Stimulated activated CD8-positive, alpha-beta memory T cell treated with anti-CD3 and anti-CD28 coated beads, Interleukin-15, amount 100 ng/mL, for 24 hours (primary cell): ENCODE results near the gene ZNF516.

Experiments
- DNase-seq: peaks from one replicate; pipeline ENCODE4 v3.0.0-alpha.2; 2020; ENCODE audit warnings: low read depth

Gene ZNF516

GRCh38 chr18:76364282-76365259 is 130.5 kb downstream of the ZNF516 start:
- DNase-seq = no peak

- no peak for DNase-seq
Observed at GRCh38 chr18:76363436-76364120, 131.5 kb downstream of the ZNF516 start.

DNA sequence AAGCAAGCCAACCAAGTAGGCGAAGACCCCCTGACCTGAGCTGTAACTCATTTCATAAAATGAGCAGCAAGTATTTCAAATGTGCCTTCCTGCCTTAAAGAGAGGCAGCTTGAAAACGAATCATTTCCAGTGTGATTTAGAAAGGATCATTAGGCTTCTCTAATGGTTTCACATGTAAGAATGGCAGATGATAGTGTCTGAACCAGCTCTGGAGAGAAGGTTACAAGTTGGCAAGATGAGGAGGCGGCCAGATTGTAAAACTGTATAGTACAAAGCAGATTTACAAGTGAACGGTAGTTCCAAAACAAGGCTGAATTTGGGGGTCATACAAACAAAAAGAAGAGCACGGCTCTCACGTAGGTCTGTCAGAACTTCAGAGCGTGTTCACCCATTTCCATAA is 132.4 kb downstream of the ZNF516 start:
- DNase-seq = no peak

- DNase-seq = no peak
Observed at GRCh38 chr18:76361219-76361618, 133.8 kb downstream of the ZNF516 start.

- no peak for DNase-seq
Observed at GRCh38 chr18:76359909-76360308, 135.1 kb downstream of the ZNF516 start.

GRCh38 chr18:76358774-76359173 is 136.3 kb downstream of the ZNF516 start:
- no peak for DNase-seq

GRCh38 chr18:76357585-76358260 is 137.3 kb downstream of the ZNF516 start:
- DNase-seq = no peak

DNA sequence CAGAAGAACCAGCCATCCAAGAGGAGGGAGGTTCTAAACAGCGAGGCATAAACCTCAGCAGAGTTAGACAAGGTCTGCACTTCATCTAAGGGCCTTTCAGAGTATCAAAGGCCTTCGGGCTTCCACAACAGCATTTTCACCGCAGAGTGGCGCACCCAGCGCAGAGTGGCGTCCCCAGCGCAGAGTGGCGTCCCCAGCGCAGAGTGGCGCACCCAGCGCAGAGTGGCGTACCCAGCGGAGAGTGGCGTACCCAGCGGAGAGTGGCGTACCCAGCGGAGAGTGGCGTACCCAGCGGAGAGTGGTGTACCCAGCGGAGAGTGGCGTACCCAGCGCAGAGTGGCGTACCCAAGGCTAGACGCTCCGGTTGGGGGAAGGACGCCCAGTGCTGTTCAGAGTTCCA is 137.9 kb downstream of the ZNF516 start:
- no peak for DNase-seq

DNA sequence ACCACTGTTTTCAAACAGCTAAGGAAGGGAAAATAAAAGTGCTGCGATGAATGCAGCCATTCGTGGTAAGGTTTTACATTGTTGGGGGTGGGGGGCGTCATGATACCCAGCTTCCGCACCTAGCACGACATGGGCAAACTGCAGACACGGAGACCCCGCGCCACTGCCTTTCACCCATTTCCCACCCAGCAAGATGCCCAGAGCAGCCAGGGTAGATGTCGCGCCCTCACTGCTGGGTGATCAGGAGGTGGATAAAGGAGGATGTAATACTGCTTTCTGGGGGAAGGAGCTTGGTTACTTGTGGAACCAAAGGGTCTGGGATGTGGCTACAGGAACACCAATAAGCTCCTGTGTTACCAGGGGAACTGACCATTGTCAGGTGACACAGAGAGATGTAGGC is 138.4 kb downstream of the ZNF516 start:
- DNase-seq = no peak

DNA sequence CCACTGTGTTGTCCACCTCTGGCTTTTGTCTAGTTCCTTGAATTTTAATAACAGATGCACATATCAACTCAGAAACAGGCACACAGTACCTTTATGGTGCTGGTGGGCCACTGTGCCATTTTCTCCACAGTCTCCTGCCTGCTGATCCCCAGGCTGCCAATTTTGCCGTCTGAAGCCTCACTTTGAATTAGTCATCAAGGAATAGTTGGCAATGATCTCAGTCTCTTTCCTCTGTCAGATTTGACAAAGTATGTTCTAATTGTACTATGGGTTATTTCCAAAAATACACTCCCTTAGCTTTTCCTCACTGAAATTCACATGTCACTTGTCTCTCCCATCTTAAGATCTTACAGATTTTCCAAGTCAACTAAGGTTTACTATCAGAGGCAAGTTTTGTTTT is 140.7 kb downstream of the ZNF516 start:
- no peak for DNase-seq

- no peak for DNase-seq
Observed at GRCh38 chr18:76353500-76353899, 141.5 kb downstream of the ZNF516 start.

DNA sequence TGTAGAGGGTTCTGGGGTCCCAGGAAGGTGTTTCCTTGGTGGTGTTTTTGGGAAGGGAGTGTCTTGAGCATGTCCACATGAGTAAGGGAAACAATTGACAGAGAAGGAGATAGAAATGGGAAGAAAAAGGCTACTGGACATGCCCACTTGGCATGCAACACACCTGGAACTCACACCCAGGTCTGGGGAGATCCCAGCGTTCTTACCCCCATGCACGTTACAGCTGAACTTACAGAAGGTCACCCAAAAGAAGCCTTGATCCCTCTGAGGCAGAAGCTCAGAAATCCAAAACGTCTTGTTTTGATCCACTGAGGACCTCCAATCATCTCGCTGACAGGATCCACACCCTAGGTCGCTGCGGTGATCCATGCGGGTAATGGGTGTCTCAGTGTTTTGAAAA is 142.0 kb downstream of the ZNF516 start:
- no peak for DNase-seq

DNA sequence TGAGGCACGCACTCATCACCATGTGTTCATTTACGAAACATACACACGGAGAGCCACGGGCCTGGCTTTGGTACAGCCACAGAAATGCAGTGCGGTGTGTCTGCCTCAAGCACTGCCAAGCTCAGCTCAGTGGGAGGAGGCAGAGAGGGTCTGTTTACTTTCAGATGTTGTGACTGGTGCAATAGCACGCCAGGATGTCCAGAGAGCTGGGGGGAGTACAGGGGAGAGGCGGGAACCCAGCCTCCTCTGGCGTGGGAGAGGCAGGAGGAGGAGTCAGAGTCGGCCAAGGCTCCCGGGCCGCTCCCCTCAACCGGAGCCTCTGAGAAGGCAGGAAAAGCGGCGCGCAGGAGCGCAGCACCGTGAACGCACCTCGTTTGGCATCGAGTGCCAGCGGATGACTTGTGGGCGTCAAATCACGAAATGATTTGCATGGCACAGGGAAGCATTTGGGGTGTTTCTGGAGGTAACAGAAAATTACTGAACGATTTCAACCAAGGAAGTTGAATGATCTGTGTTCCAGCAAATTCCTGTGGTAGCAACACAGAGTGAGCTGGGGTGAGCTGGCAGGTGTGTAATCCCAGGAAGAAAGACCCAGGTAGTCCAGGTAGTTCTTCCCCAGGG is 143.0 kb downstream of the ZNF516 start:
- DNase-seq = no peak

DNA sequence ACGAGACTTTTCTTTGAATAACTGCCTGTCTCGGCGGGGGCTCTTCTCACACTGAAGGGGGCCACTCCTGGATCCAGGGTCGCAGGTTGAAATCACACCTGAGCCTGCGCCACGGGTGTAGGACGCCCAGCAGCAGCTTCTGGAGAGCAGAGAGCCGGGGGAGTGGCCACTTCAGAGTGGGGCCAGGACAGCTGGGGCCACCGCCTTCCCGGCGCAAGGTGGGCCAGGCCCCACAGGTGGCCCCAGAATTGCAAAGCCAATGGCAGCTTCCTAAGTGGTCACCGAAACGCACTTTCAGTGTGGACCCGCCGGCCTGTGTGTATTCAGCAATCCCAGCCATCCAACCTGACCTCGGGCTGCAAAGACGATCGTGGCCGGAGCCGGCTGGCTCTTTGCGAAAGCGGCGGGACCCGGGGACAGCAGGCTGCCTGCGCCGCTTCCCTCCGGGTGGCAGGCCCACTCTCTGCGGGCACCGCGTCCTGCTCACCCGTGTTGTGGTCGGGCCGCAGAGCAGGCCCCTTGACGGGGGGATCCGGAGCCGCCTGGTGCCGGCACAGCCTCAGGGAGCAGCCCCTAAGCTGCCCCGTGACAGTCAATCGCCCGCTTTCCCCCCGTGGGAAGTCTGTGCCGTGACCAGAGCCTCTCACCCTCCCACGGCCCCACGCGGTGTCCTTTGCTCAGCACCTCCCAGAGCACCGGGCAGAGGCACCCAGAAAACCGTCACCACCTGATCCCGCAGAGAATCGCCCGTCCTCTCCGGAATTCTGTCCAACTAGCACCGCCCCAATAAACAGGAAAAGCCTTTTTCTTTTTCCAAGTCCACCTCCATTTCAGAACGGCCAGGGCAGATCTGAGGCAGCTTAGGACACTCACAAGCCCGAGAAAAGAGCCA is 144.7 kb downstream of the ZNF516 start:
- DNase-seq = no peak

DNA sequence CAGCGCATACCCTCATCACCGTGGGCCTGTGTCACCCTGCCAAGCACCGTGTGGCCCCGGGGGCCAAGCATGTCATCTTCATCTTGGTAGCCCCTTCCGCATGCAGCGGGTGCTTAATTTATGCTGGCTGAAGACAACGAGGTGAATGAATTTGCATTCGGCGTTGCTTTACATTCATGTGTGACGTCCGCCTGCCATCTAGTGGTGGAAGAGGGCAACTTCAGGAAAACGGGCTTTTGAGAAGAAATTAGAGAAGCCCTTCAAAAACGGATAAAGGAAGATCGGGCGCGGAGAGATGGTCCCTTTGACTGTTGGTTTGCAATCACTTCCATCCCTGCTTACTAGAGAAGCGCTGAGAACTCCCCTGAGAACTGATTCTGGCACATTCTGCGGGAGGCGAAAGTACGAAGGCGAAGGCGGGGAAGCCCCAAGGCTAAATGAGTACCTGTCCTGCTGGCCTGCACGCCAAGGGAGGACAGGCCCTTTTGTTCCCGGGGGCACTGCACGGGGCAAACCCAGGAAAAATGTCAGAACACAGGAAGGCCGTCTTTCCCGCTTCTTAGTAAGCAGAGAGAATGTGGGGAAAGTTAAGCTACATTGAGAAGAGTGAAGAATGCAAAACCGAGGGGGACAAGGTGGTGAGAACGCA is 145.9 kb downstream of the ZNF516 start:
- DNase-seq = no peak

- no peak for DNase-seq
Observed at GRCh38 chr18:76348267-76349066, 146.6 kb downstream of the ZNF516 start.

- DNase-seq = no peak
Observed at GRCh38 chr18:76347341-76347740, 147.7 kb downstream of the ZNF516 start.

DNA sequence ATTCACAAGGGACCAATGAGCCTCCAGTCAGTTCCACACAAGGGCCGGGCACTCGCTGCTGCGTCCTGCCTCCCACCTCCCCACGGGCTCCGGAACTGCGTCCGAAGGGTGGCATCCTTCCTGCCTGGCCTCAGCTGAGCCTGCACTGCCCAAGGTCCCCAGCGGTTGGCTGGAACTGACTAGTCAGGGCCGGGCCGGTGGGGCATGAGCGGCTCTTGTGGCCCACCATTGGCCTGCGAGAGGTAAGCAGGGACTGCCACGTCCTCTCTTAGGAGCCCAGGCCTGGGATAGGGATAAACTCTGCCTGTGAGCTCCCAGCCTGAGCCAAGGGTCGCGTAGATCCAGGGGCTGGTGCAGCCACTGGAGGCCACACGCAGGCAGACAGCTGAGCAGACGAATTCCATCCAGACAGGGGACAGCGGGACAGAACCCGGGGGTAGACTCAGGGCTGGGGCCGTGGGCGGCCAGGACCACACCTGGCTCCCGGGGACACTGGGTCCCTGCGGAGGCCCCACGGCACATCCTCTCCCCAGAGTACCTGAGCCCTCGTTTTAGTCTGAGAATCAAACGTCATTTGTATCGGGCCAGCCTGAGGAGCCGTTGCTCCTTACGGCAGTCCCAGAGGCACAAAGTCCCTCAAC is 148.4 kb downstream of the ZNF516 start:
- DNase-seq = no peak

DNA sequence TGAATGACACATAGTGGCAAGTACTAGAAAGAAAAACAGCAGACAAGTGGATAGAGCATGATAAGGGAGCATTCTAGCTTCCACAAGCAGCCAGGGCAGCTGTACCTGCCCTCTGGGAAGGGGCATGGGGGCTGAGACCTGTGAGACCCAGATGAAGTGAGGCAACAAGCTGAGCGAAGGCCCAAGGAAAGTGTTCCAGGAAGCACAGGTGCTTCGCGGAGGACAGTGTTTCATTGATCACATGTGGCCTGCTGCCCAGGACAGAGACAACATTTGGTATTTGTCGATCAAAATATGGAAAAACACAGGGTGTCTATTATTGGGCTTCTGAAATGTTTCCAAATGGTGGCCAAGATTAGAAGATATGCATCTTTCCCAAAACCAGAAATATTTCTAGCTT is 149.1 kb downstream of the ZNF516 start:
- no peak for DNase-seq
